ENCODE measurements around the gene SERPINB4.

DNA sequence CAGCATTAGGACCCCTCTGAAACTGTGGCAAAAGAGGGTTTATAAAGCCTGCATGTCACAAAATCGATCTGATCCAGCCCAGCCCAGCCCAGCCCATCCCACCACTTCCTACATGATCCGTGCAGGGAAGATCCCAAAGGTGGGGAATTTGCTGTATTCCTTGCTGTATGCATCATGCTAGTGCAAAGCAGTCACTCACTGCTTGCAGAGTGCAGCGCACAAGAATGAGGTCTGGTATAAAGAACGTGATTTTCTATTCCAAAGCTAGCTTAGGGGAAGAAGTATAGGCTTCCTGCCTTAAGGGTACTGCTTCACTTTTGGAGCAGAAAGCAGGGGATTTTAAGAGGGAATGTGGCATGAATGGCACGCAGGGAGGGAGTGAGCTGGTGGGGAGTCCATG is 39.8 kb upstream of the SERPINB4 start:
- TF ChIP-seq, protein P1, sequence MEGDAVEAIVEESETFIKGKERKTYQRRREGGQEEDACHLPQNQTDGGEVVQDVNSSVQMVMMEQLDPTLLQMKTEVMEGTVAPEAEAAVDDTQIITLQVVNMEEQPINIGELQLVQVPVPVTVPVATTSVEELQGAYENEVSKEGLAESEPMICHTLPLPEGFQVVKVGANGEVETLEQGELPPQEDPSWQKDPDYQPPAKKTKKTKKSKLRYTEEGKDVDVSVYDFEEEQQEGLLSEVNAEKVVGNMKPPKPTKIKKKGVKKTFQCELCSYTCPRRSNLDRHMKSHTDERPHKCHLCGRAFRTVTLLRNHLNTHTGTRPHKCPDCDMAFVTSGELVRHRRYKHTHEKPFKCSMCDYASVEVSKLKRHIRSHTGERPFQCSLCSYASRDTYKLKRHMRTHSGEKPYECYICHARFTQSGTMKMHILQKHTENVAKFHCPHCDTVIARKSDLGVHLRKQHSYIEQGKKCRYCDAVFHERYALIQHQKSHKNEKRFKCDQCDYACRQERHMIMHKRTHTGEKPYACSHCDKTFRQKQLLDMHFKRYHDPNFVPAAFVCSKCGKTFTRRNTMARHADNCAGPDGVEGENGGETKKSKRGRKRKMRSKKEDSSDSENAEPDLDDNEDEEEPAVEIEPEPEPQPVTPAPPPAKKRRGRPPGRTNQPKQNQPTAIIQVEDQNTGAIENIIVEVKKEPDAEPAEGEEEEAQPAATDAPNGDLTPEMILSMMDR (IDR thresholded peaks at IDR 0.05; ENCODE audit: insufficient read depth, low read length, poor library complexity, severe bottlenecking) = no peak
- TF ChIP-seq EZH2phosphoT487 (conservative IDR thresholded peaks at IDR 0.05; ENCODE audit: low read length) = no peak
